MM.1S (cell line): ENCODE data around the gene PADI1.

Source experiments
- EZH2 ChIP-seq: fragments of 300-600 bp; sonication (generic); optimal IDR thresholded peaks from 2 replicates; pipeline ENCODE3; 2017; ENCODE audit warnings: low read depth, mild to moderate bottlenecking, antibody characterized with exemption, low read length, mixed read lengths
- TF ChIP-seq, protein P1 (sequence below): fragments of 300-600 bp; sonication (generic); IDR thresholded peaks from 2 replicates; pipeline ENCODE4 v1.5.1; 2016; ENCODE audit warnings: antibody characterized with exemption, low read length, mixed read lengths

DNA sequence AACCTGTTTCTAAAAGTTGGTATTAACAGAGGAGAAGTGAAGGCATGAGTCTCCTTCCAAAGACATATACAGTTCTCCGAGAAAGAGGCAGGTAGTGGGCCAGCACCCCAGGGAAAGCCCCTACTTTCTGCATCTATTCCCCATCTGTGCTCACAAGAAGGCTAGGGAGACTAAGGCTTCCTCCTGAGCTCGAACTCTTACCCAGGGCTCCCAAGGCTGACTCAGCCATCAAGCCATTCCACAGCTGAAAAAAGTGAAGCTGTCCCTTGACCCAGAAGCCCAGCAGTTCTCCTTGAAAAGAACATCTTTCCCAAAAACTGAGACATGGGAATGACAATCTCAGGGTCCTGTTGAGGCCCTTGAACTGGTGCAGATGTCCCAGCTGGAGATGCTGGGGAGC, 42.0 kb downstream of the PADI1 start:
- TF ChIP-seq, protein P1, sequence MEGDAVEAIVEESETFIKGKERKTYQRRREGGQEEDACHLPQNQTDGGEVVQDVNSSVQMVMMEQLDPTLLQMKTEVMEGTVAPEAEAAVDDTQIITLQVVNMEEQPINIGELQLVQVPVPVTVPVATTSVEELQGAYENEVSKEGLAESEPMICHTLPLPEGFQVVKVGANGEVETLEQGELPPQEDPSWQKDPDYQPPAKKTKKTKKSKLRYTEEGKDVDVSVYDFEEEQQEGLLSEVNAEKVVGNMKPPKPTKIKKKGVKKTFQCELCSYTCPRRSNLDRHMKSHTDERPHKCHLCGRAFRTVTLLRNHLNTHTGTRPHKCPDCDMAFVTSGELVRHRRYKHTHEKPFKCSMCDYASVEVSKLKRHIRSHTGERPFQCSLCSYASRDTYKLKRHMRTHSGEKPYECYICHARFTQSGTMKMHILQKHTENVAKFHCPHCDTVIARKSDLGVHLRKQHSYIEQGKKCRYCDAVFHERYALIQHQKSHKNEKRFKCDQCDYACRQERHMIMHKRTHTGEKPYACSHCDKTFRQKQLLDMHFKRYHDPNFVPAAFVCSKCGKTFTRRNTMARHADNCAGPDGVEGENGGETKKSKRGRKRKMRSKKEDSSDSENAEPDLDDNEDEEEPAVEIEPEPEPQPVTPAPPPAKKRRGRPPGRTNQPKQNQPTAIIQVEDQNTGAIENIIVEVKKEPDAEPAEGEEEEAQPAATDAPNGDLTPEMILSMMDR = no peak
- TF ChIP-seq EZH2 = no peak
